Mesothelial cell of epicardium (in vitro differentiated cells): ENCODE measurements around the gene APOA1. TPM values are rescaled to one million over a fixed set of nuclear protein-coding genes. Genes with fewer than 3 reads are reported as not detected.

Experiments
- DNase-seq, 2 experiments: peaks; one replicate each; pipeline ENCODE4 v3.0.0; 2021; ENCODE audit warnings: low spot score in 2 of 2; ENCODE audit not compliant: unreplicated experiment in 2 of 2
- H3K27ac Mint-ChIP-seq: 2 replicates; pipeline ENCODE4 v1.8.0; 2021; ENCODE audit warnings: mixed read lengths
- H3K27me3 Mint-ChIP-seq: 2 replicates; pipeline ENCODE4 v1.8.0; 2021; ENCODE audit warnings: low read depth, mixed read lengths
- H3K36me3 Mint-ChIP-seq: 2 replicates; pipeline ENCODE4 v1.8.0; 2021; ENCODE audit warnings: mixed read lengths
- H3K4me1 Mint-ChIP-seq: 2 replicates; pipeline ENCODE4 v1.8.0; 2021; ENCODE audit warnings: mixed read lengths
- H3K4me3 Mint-ChIP-seq: 2 replicates; pipeline ENCODE4 v1.8.0; 2021; ENCODE audit warnings: mild to moderate bottlenecking, moderate library complexity, mixed read lengths
- H3K9me3 Mint-ChIP-seq: 2 replicates; pipeline ENCODE4 v1.8.0; 2021; ENCODE audit warnings: mixed read lengths
- total RNA-seq: library from RNA; stranded (reverse); gene quantifications from 3 replicates; pipeline ENCODE4 v1.2.1, GENCODE V29; 2021
- TF ChIP-seq, protein P1 (sequence below): fragments of 200-600 bp; sonication (generic); IDR thresholded peaks from one replicate; pipeline ENCODE4 v1.5.0; 2021; ENCODE audit warnings: antibody characterized with exemption; ENCODE audit not compliant: unreplicated experiment

The APOA1 gene
- total RNA-seq, 1 donor from 2014 or later = 0.65 TPM

DNA sequence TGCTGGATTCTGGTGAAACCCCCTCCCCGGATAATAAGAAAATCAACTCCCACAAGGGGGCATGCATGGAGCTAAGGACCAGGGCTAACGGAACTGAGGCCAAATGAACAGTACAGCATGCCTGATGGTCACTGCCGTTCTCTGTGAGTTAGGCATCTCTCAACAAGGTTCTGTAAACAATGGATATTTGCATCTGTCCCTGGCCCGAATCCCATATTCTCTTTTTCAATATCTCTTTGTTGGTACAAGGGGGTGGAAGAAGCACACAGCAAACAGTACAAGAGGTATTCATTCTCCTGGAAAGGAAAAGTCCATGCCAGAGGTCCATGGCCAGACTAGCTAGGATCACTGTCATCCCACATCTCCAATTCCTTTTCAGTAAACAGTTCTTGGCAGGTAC, 32.2 kb upstream of the APOA1 start:
- no peaks in the 10 kb centered on the region for H3K9me3 Mint-ChIP-seq
- no peak overlapping the region for H3K27ac Mint-ChIP-seq
- no peak for DNase-seq
- no peak overlapping the region for H3K4me3 Mint-ChIP-seq
- no peaks in the 10 kb centered on the region for H3K27me3 Mint-ChIP-seq
- TF ChIP-seq, protein P1, sequence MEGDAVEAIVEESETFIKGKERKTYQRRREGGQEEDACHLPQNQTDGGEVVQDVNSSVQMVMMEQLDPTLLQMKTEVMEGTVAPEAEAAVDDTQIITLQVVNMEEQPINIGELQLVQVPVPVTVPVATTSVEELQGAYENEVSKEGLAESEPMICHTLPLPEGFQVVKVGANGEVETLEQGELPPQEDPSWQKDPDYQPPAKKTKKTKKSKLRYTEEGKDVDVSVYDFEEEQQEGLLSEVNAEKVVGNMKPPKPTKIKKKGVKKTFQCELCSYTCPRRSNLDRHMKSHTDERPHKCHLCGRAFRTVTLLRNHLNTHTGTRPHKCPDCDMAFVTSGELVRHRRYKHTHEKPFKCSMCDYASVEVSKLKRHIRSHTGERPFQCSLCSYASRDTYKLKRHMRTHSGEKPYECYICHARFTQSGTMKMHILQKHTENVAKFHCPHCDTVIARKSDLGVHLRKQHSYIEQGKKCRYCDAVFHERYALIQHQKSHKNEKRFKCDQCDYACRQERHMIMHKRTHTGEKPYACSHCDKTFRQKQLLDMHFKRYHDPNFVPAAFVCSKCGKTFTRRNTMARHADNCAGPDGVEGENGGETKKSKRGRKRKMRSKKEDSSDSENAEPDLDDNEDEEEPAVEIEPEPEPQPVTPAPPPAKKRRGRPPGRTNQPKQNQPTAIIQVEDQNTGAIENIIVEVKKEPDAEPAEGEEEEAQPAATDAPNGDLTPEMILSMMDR = no peak
- peaks cover 37% of the 10 kb centered on the region for H3K36me3 Mint-ChIP-seq
- no peaks in the 10 kb centered on the region for H3K4me1 Mint-ChIP-seq

DNA sequence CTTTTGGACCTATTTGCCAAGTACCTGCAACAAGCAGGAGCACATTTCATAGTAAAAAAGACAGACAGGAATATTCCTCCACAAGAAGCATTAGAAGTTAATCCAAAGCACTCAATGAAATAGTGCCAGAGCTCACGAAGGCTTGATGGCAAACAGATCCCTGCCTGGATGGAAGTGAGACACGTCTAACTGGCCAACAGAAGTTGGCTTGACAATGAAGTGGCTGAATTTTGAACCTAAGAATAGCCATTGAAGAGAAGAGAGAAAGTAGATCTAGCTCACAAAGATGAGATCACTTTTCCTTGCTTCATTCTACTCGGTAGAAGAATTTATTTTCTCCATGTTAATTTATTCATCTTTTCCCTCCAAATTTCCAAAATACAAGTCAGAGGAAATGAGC, 30.6 kb upstream of the APOA1 start:
- Mint-ChIP-seq H3K4me1 (no peaks in the 10 kb centered on the region), H3K9me3 (no peaks in the 10 kb centered on the region), H3K36me3 (peaks cover 43% of the 10 kb centered on the region), H3K27me3 (no peaks in the 10 kb centered on the region), H3K27ac (no peak overlapping the region), H3K4me3 (no peak overlapping the region)
- TF ChIP-seq, protein P1 = no peak
- no peak for DNase-seq

DNA sequence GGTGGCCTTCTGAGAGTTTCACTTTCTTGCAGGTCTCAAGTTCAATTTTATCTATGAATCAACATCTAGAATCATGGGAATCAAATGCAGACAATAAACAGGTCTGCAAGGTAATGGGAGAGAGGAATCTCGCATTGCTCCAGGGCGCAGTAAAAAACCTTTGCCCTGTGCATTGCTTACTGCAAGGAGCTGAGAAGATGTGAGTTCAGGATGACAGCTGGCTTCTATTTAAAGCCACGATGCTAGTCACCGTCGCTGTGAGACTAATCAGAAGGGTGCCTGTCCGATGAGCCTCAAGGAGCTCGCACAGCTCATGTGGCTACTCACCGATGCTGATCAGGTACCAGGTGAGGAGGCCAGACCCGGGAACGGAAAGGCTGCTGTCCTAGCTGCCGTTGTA, 30.2 kb upstream of the APOA1 start:
- H3K4me3 Mint-ChIP-seq = no peak overlapping the region
- H3K9me3 Mint-ChIP-seq = no peaks in the 10 kb centered on the region
- no peaks in the 10 kb centered on the region for H3K27me3 Mint-ChIP-seq
- no peak for DNase-seq
- no peak overlapping the region for H3K27ac Mint-ChIP-seq
- H3K4me1 Mint-ChIP-seq = no peaks in the 10 kb centered on the region
- peaks cover 38% of the 10 kb centered on the region for H3K36me3 Mint-ChIP-seq
- TF ChIP-seq, protein P1 = no peak

DNA sequence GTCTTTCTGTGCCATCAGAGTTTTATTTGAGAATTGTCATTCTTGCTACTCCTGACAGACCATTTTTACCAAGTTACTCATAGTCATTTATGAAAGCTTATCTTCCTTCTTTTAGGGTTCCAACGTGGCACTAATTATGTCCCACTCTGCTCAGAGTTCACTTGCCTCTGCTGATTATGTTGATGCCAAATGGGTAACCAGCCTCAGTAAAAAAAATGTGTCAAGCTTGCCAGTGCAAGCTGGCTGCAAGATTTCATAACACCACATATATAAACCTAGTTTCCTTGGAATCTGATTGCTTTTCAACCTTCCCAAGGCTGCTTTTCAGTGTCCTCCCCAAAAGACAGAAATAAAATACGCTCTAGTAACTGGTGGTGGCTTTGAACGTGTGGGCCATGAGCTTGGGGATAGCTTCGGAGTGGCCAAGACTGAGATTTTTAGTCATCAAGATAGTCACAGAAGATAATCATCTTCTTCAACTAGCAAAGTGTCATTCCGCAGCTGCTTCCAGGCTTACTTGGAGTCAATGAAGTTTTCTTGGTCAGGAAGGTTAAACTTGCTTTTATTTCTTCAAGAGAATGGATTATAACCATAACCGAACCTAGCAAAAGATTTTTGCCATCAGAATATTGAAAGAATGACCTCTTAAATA, 29.5 kb upstream of the APOA1 start:
- no peak for DNase-seq
- peaks cover 41% of the 10 kb centered on the region for H3K36me3 Mint-ChIP-seq
- H3K27me3 Mint-ChIP-seq = no peaks in the 10 kb centered on the region

DNA sequence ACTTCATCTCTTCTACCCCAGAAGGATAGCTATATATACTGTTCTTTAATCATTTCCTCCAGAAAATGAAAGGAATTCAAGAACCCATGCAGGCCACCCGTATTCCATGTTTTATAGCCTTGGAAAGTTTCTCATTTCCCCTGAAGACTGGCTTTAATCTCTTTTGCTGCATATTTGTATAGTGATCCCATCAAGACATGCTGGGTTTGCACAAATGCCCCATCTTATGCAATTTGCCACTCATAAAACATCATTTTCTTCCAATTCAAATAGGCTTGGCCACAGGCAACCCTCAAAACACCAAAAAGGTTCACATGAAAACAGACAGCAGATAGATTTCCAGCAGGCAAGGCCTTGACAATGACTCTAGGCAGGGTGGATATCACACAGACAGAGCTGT, 28.3 kb upstream of the APOA1 start:
- H3K27ac Mint-ChIP-seq = no peak overlapping the region
- H3K4me1 Mint-ChIP-seq = no peaks in the 10 kb centered on the region
- H3K4me3 Mint-ChIP-seq = no peak overlapping the region
- peaks cover 48% of the 10 kb centered on the region for H3K36me3 Mint-ChIP-seq
- DNase-seq = no peak
- no peaks in the 10 kb centered on the region for H3K27me3 Mint-ChIP-seq
- TF ChIP-seq, protein P1 = no peak
- no peaks in the 10 kb centered on the region for H3K9me3 Mint-ChIP-seq

More for the DNA sequence above, 29.5 kb upstream of the APOA1 start:
- Mint-ChIP-seq H3K4me3 (no peak overlapping the region), H3K4me1 (no peaks in the 10 kb centered on the region), H3K9me3 (no peaks in the 10 kb centered on the region), H3K27ac (no peak overlapping the region)
- TF ChIP-seq, protein P1 = no peak

DNA sequence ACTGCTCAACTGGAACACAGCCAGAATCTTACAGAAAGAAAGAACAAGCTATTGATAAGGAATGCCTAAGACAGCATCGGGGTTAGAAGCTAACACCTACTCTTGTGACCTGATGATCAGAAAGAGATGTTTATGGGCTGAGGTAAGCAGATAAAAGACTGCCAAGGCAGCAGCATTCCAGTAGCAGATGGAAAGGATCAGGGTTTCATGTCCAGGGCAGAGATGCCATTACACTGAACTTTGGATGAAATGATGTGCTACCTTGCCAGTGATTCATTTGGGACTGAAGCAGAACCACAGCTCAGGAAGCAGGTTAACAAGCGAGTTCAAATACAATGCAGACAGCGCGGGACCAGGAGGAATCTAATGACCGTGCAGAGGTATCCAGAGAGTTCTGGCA, 27.1 kb upstream of the APOA1 start:
- no peaks in the 10 kb centered on the region for H3K27me3 Mint-ChIP-seq
- H3K4me3 Mint-ChIP-seq = no peak overlapping the region
- H3K9me3 Mint-ChIP-seq = no peaks in the 10 kb centered on the region
- no peak for DNase-seq
- H3K27ac Mint-ChIP-seq = no peak overlapping the region
- TF ChIP-seq, protein P1 = no peak
- H3K36me3 Mint-ChIP-seq = peaks cover 50% of the 10 kb centered on the region
- no peaks in the 10 kb centered on the region for H3K4me1 Mint-ChIP-seq
